ENCODE measurements around the gene EMCN. TPM values are rescaled to one million over a fixed set of nuclear protein-coding genes. Genes with fewer than 3 reads are reported as not detected.

The EMCN gene, protein sequence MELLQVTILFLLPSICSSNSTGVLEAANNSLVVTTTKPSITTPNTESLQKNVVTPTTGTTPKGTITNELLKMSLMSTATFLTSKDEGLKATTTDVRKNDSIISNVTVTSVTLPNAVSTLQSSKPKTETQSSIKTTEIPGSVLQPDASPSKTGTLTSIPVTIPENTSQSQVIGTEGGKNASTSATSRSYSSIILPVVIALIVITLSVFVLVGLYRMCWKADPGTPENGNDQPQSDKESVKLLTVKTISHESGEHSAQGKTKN
- total RNA-seq: 48.1 TPM
- polyA plus RNA-seq (ENCODE audit: insufficient read depth, low read depth, low replicate concordance): 140 TPM
- long read RNA-seq, donor 1, full-length matches to known transcripts: 26 of 53 reads
- long read RNA-seq, donor 1, partial matches to known transcripts: 27 of 53 reads
- long read RNA-seq, donor 1, other reads (novel, unspliced or antisense): 0 of 53 reads
- long read RNA-seq, donor 2, full-length matches to known transcripts: 19 of 25 reads
- long read RNA-seq, donor 2, partial matches to known transcripts: 0 of 25 reads
- long read RNA-seq, donor 2, other reads (novel, unspliced or antisense): 6 of 25 reads
- long read RNA-seq, donor 3, full-length matches to known transcripts: 33 of 33 reads
- long read RNA-seq, donor 3, partial matches to known transcripts: 0 of 33 reads
- long read RNA-seq, donor 3, other reads (novel, unspliced or antisense): 0 of 33 reads
- long read RNA-seq, donor 4, full-length matches to known transcripts: 18 of 18 reads
- long read RNA-seq, donor 4, partial matches to known transcripts: 0 of 18 reads
- long read RNA-seq, donor 4, other reads (novel, unspliced or antisense): 0 of 18 reads
- long read RNA-seq, donor 5, full-length matches to known transcripts: 2 of 2 reads
- long read RNA-seq, donor 5, partial matches to known transcripts: 0 of 2 reads
- long read RNA-seq, donor 5, other reads (novel, unspliced or antisense): 0 of 2 reads
- long read RNA-seq, donor 6, full-length matches to known transcripts: 46 of 67 reads
- long read RNA-seq, donor 6, partial matches to known transcripts: 21 of 67 reads
- long read RNA-seq, donor 6, other reads (novel, unspliced or antisense): 0 of 67 reads
- long read RNA-seq, donor 7, full-length matches to known transcripts: 15 of 29 reads
- long read RNA-seq, donor 7, partial matches to known transcripts: 7 of 29 reads
- long read RNA-seq, donor 7, other reads (novel, unspliced or antisense): 7 of 29 reads
- long read RNA-seq, donor 8, full-length matches to known transcripts: 35 of 42 reads
- long read RNA-seq, donor 8, partial matches to known transcripts: 7 of 42 reads
- long read RNA-seq, donor 8, other reads (novel, unspliced or antisense): 0 of 42 reads
- long read RNA-seq, donor 9, full-length matches to known transcripts: 13 of 20 reads
- long read RNA-seq, donor 9, partial matches to known transcripts: 7 of 20 reads
- long read RNA-seq, donor 9, other reads (novel, unspliced or antisense): 0 of 20 reads
- long read RNA-seq, donor 10, full-length matches to known transcripts: 14 of 14 reads
- long read RNA-seq, donor 10, partial matches to known transcripts: 0 of 14 reads
- long read RNA-seq, donor 10, other reads (novel, unspliced or antisense): 0 of 14 reads

DNA sequence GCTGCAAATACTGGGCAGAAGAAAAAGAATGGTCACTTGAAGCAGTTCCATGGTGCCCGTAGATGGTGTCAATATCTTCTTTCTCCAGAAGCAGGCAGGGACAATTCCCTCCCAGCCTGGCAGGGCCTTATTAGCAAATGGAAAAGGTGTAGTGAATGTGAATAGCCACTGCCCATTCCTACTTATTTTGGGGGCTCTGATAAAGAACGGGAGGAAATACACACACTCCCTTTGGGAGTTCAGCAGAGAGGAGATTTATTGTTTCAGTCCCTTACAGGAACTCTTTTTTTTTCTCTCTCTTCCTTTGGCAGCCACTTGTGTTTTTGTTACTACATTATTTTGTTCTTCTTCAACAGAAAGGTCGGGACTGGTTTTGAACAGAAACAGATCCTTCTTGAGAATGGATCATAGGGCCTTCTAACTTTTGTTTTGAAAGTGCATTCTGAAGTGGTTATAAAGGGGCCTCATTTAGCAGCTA, at the start of gene EMCN:
EMCN (minus strand) TSS at position 159 of the 478 bp plus-strand sequence; CDS start at position 51, 108 bp downstream.
- H3K27ac ChIP-seq (ENCODE audit: low read depth in 2 of 2, low read length in 2 of 2): peak within 1 kb of the TSS; percentile 42 to 58
- DNase-seq (peak in 3 of 5 donors; percentile 31 to 88 (median 72)), FAIRE-seq (no peak)
- TF ChIP-seq, protein P1, sequence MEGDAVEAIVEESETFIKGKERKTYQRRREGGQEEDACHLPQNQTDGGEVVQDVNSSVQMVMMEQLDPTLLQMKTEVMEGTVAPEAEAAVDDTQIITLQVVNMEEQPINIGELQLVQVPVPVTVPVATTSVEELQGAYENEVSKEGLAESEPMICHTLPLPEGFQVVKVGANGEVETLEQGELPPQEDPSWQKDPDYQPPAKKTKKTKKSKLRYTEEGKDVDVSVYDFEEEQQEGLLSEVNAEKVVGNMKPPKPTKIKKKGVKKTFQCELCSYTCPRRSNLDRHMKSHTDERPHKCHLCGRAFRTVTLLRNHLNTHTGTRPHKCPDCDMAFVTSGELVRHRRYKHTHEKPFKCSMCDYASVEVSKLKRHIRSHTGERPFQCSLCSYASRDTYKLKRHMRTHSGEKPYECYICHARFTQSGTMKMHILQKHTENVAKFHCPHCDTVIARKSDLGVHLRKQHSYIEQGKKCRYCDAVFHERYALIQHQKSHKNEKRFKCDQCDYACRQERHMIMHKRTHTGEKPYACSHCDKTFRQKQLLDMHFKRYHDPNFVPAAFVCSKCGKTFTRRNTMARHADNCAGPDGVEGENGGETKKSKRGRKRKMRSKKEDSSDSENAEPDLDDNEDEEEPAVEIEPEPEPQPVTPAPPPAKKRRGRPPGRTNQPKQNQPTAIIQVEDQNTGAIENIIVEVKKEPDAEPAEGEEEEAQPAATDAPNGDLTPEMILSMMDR (IDR thresholded peaks at IDR 0.05; ENCODE audit: borderline replicate concordance, extremely low read depth, insufficient read depth): no peak
- H3K4me1 ChIP-seq (ENCODE audit: control insufficient read depth in 2 of 3, insufficient read depth in 2 of 3, low read depth in 1 of 3, low read length in 3 of 3): no peaks in the 10 kb centered on the region
- H3K36me3 ChIP-seq (ENCODE audit: control insufficient read depth in 2 of 3, insufficient read depth in 3 of 3, low read length in 3 of 3): no peaks in the 10 kb centered on the region
- H3K9me3 ChIP-seq (ENCODE audit: control insufficient read depth in 2 of 3, insufficient read depth in 1 of 3, low read length in 3 of 3): no peaks in the 10 kb centered on the region
- intact Hi-C loops (cut with DNase I): no loop called here
- peak within 1 kb of the TSS; percentile 71 to 90 (median 83) for H3K4me3 ChIP-seq (ENCODE audit: low read length in 3 of 3)
- H3K9ac ChIP-seq (ENCODE audit: low read length in 3 of 3): peak within 1 kb of the TSS; percentile 37 to 85 (median 51)
- H3K27me3 ChIP-seq (ENCODE audit: control insufficient read depth, insufficient read depth, low read length): no peaks in the 10 kb centered on the region

DNA sequence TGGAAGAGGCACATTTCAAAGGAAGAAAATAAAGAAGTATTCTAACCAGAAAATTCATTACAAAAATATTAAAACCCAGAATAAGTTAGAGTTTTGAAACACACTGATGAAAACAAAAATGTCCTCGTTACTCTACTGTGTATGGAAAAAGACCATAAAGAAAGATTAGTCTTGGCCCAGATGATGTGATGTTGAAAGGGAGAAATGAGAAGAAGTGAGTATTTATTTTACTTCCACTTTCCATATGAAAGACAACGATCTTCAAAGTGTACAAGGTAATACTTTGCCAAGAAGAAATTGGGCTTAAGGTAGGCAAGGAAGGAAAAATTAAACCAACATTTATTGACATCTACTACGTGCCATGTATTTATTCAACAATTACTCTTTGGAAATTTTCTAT, 48.6 kb upstream of the EMCN start:
- intact Hi-C loops (cut with DNase I): no loop called here
- Histone ChIP-seq H3K9ac (ENCODE audit: low read length in 3 of 3) (no peak overlapping the region), H3K27me3 (ENCODE audit: control insufficient read depth, insufficient read depth, low read length) (no peaks in the 10 kb centered on the region), H3K4me3 (ENCODE audit: low read length in 3 of 3) (no peak overlapping the region), H3K4me1 (ENCODE audit: control insufficient read depth in 2 of 3, insufficient read depth in 2 of 3, low read depth in 1 of 3, low read length in 3 of 3) (no peaks in the 10 kb centered on the region), H3K9me3 (ENCODE audit: control insufficient read depth in 2 of 3, insufficient read depth in 1 of 3, low read length in 3 of 3) (no peaks in the 10 kb centered on the region), H3K36me3 (ENCODE audit: control insufficient read depth in 2 of 3, insufficient read depth in 3 of 3, low read length in 3 of 3) (no peaks in the 10 kb centered on the region), H3K27ac (ENCODE audit: low read depth in 2 of 2, low read length in 2 of 2) (no peak overlapping the region)
- TF ChIP-seq, protein P1 (IDR thresholded peaks at IDR 0.05; ENCODE audit: borderline replicate concordance, extremely low read depth, insufficient read depth): no peak
- DNase-seq (no peak), FAIRE-seq (no peak)

DNA sequence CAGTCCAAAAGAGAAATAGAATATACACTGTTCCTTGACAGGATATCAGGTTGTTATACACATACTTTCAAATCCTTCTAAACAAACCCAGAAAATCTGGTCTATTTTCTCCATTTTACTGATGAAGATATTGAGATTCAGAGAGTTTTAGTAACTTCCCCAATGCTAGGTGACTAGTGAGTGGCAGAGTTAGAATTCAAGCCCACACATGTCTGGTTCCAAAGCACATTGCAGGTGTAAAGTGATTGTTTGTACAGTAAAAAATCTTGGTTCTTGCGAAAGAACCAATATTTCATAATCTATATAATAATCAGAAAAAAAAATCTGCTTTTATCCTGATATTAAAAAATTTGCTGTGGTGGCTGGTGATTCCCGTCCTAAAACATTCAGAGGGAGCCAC, 39.5 kb upstream of the EMCN start:
- intact Hi-C loops (cut with DNase I): no loop called here
- H3K36me3 ChIP-seq (ENCODE audit: control insufficient read depth in 2 of 3, insufficient read depth in 3 of 3, low read length in 3 of 3): no peaks in the 10 kb centered on the region
- no peaks in the 10 kb centered on the region for H3K4me1 ChIP-seq (ENCODE audit: control insufficient read depth in 2 of 3, insufficient read depth in 2 of 3, low read depth in 1 of 3, low read length in 3 of 3)
- H3K9ac ChIP-seq (ENCODE audit: low read length in 3 of 3): no peak overlapping the region
- no peaks in the 10 kb centered on the region for H3K9me3 ChIP-seq (ENCODE audit: control insufficient read depth in 2 of 3, insufficient read depth in 1 of 3, low read length in 3 of 3)
- no peak for FAIRE-seq
- no peak overlapping the region for H3K27ac ChIP-seq (ENCODE audit: low read depth in 2 of 2, low read length in 2 of 2)
- DNase-seq: no peak
- TF ChIP-seq, protein P1 (IDR thresholded peaks at IDR 0.05; ENCODE audit: borderline replicate concordance, extremely low read depth, insufficient read depth): no peak
- no peaks in the 10 kb centered on the region for H3K27me3 ChIP-seq (ENCODE audit: control insufficient read depth, insufficient read depth, low read length)
- no peak overlapping the region for H3K4me3 ChIP-seq (ENCODE audit: low read length in 3 of 3)

All from kidney (tissue), 22 donors.